Renal cortical epithelial cell (primary cell): ENCODE results near the gene VASN. TPM values are rescaled to one million over a fixed set of nuclear protein-coding genes. Genes with fewer than 3 reads are reported as not detected.

Experiments used
- DNase-seq: peaks from one replicate; pipeline ENCODE4 v3.0.0-alpha.2; 2011; ENCODE audit warnings: low read depth
- total RNA-seq: library from RNA; depleted of rRNA; stranded (reverse); fragments of >200 nt; gene quantifications from 2 replicates; pipeline ENCODE4 v1.2.3, GENCODE V29; 2014

Gene VASN
- total RNA-seq, 1 donor from 2014 or later: 47.0 TPM

DNA sequence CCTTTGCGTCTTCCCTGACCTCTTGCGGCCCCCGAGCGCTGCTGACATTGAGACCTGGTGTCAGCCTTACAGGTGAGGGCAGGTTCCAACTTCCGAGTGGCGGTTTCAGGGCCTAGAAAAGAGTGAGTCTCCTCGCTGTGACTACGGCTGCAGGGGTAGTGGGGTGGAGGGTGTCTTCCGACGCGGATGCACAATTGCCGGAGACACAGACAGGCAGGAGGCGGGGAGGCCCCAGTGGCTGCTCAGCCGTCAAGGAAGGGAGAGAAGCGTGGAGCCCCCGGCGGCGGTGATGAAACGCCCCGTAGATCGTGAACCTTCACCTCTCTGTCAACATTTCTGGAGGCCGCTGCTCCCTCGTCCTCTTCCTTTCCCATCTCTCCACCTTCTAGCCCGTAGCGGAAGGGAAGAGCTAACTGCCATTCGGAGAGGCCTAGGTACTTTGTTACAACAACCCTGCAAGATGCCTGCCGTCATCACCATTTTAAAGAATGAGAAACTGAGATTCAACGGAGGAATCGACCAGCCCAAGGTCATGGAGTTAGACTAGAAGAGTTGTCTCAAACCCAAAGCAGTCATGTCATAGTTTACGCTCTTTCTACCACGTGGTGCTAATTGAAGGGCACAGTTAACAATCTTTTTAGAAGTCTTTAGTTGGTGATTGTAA is 54.5 kb downstream of the VASN start:
- DNase-seq: no peak

DNA sequence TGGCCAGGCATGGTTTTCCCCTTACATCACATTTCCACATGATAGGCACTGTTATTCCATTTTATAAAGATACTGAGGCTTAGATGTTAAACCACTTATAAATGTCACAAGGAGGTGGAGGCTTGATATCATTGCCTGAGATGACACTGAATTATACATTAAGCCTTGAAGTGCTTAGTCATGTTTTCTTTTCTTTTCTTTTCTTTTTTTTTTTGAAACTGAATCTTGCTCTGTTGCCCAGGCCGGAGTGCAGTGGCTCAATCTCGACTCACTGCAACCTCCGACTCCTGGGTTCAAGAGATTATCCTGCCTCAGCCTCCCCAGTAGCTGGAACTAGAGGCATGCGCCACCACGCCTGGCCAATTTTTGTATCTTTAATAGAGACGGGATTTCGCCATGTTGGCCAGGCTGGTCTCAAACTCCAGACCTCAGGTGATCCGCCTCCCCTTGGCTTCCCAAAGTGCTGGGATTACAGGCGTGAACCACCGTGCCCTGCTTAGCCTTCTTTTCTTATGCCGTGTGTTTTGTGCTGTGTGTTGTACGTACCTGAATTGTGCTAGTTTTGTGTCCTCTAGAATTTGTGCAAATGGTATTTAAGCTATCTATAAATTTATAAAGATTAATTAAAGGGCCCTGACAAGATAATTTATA is 55.2 kb downstream of the VASN start:
- DNase-seq: no peak

GRCh38 chr16:4428500-4428899 is 56.9 kb downstream of the VASN start:
- DNase-seq: no peak

DNA sequence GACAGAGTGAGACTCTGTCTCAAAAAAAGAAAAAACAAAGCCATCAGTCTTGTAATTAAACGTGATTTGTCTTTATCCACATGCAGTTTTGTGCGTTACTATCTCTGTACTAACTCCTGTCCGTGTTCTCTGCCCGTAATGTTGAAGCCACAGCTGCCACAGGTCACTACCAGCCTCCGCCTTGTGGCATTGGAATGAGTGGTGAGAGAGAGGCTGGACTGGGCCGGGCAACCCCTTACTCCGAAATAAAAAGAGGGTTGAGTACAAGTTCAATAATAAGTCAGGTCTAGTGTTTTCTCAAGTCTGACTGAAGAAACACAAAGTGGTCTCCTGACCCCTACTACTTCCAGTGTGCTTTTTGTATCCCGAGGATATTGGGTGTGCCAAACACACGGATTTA is 59.4 kb downstream of the VASN start:
- no peak for DNase-seq

Other genes starting within 250 kb of the VASN start
- gene SRL, start 129.8 kb upstream of the VASN start, total RNA-seq: 0.20 TPM in 1 of 2 replicates, not detected in the other
- 1.2 and 2.0 TPM in 2 replicates for gene TFAP4, start 98.8 kb upstream of the VASN start, total RNA-seq
- 3.6 and 13.5 TPM in 2 replicates for gene GLIS2, start 55.8 kb upstream of the VASN start, total RNA-seq
- gene PAM16, start 20.5 kb upstream of the VASN start, total RNA-seq: 9.1 and 37.0 TPM in 2 replicates
- gene CORO7, start 44.7 kb downstream of the VASN start, total RNA-seq: 25.1 and 35.4 TPM in 2 replicates
- 52.4 and 62.3 TPM in 2 replicates for gene DNAJA3, start 54.0 kb downstream of the VASN start, total RNA-seq
- 49.8 and 121 TPM in 2 replicates for gene NMRAL1, start 102.8 kb downstream of the VASN start, total RNA-seq
- 71.0 and 97.9 TPM in 2 replicates for gene HMOX2, start 104.5 kb downstream of the VASN start, total RNA-seq
- 9.6 and 27.4 TPM in 2 replicates for gene CDIP1, start 166.9 kb downstream of the VASN start, total RNA-seq
- gene C16orf96, start 184.5 kb downstream of the VASN start, total RNA-seq: 0.10 TPM in 1 of 2 replicates, not detected in the other
- gene UBALD1, start 243.0 kb downstream of the VASN start, total RNA-seq: 1.2 and 7.4 TPM in 2 replicates